ES-I3 (cell line): Measurements from ENCODE around the gene RERE.

Experiments used
- H3K36me3 ChIP-seq: 2 replicates; pipeline ENCODE4 v1.6.1; 2013; ENCODE audit warnings: mild to moderate bottlenecking, low read length, control low read depth, moderate library complexity; ENCODE audit not compliant: insufficient read depth
- H3K4me1 ChIP-seq: 2 replicates; pipeline ENCODE4 v1.6.1; 2013; ENCODE audit warnings: mild to moderate bottlenecking, control low read depth, low read length; ENCODE audit not compliant: insufficient read depth
- H3K9ac ChIP-seq: 2 replicates; pipeline ENCODE4 v1.6.1; 2013; ENCODE audit warnings: low read depth, mild to moderate bottlenecking, low read length, moderate library complexity
- H3K9me3 ChIP-seq: 2 replicates; pipeline ENCODE4 v1.6.1; 2013; ENCODE audit warnings: mild to moderate bottlenecking, low read length, moderate library complexity; ENCODE audit not compliant: control insufficient read depth, insufficient read depth

The RERE gene

GRCh38 chr1:8425781-8426161 is 391.7 kb downstream of the RERE start:
- no peaks in the 10 kb centered on the region for H3K9me3 ChIP-seq
- H3K36me3 ChIP-seq = no peaks in the 10 kb centered on the region
- peaks cover 20% of the 10 kb centered on the region for H3K4me1 ChIP-seq
- H3K9ac ChIP-seq = no peak overlapping the region

GRCh38 chr1:8425150-8425780 is 392.2 kb downstream of the RERE start:
- H3K4me1 ChIP-seq = peaks cover 21% of the 10 kb centered on the region
- no peaks in the 10 kb centered on the region for H3K9me3 ChIP-seq
- no peaks in the 10 kb centered on the region for H3K36me3 ChIP-seq
- no peak overlapping the region for H3K9ac ChIP-seq

- Histone ChIP-seq H3K4me1 (peaks cover 28% of the 10 kb centered on the region), H3K9ac (peak overlapping the region; percentile 77), H3K36me3 (no peaks in the 10 kb centered on the region), H3K9me3 (no peaks in the 10 kb centered on the region)
Observed at GRCh38 chr1:8424539-8425116, 392.8 kb downstream of the RERE start.

GRCh38 chr1:8423692-8424538 is 393.5 kb downstream of the RERE start:
- peak overlapping the region; percentile 84 for H3K9ac ChIP-seq
- H3K9me3 ChIP-seq = no peaks in the 10 kb centered on the region
- H3K4me1 ChIP-seq = peaks cover 30% of the 10 kb centered on the region
- H3K36me3 ChIP-seq = no peaks in the 10 kb centered on the region

GRCh38 chr1:8423269-8423691 is 394.2 kb downstream of the RERE start:
- peak overlapping the region; percentile 84 for H3K9ac ChIP-seq
- H3K36me3 ChIP-seq = no peaks in the 10 kb centered on the region
- H3K4me1 ChIP-seq = peaks cover 34% of the 10 kb centered on the region
- H3K9me3 ChIP-seq = no peaks in the 10 kb centered on the region

- H3K36me3 ChIP-seq = no peaks in the 10 kb centered on the region
- peaks cover 40% of the 10 kb centered on the region for H3K4me1 ChIP-seq
- peak overlapping the region; percentile 84 for H3K9ac ChIP-seq
- no peaks in the 10 kb centered on the region for H3K9me3 ChIP-seq
Observed at GRCh38 chr1:8422510-8423268, 394.8 kb downstream of the RERE start.

- Histone ChIP-seq H3K9me3 (no peaks in the 10 kb centered on the region), H3K9ac (no peak overlapping the region), H3K36me3 (peaks cover 2% of the 10 kb centered on the region), H3K4me1 (peaks cover 42% of the 10 kb centered on the region)
Observed at GRCh38 chr1:8421721-8422120, 395.7 kb downstream of the RERE start.

GRCh38 chr1:8420318-8420717 is 397.1 kb downstream of the RERE start:
- no peak overlapping the region for H3K9ac ChIP-seq
- H3K9me3 ChIP-seq = no peaks in the 10 kb centered on the region
- peaks cover 4% of the 10 kb centered on the region for H3K36me3 ChIP-seq
- H3K4me1 ChIP-seq = peaks cover 42% of the 10 kb centered on the region

GRCh38 chr1:8419861-8420260 is 397.6 kb downstream of the RERE start:
- no peaks in the 10 kb centered on the region for H3K9me3 ChIP-seq
- H3K36me3 ChIP-seq = peaks cover 4% of the 10 kb centered on the region
- peaks cover 38% of the 10 kb centered on the region for H3K4me1 ChIP-seq
- H3K9ac ChIP-seq = no peak overlapping the region

- no peaks in the 10 kb centered on the region for H3K9me3 ChIP-seq
- peaks cover 4% of the 10 kb centered on the region for H3K36me3 ChIP-seq
- peaks cover 33% of the 10 kb centered on the region for H3K4me1 ChIP-seq
- H3K9ac ChIP-seq = no peak overlapping the region
Observed at GRCh38 chr1:8419172-8419571, 398.3 kb downstream of the RERE start.

GRCh38 chr1:8418301-8418700 is 399.1 kb downstream of the RERE start:
- Histone ChIP-seq H3K9ac (no peak overlapping the region), H3K9me3 (no peaks in the 10 kb centered on the region), H3K36me3 (peaks cover 4% of the 10 kb centered on the region), H3K4me1 (peaks cover 33% of the 10 kb centered on the region)

- Histone ChIP-seq H3K9me3 (no peaks in the 10 kb centered on the region), H3K36me3 (peaks cover 4% of the 10 kb centered on the region), H3K9ac (no peak overlapping the region), H3K4me1 (peaks cover 33% of the 10 kb centered on the region)
Observed at GRCh38 chr1:8417625-8418024, 399.8 kb downstream of the RERE start.

GRCh38 chr1:8416881-8417280 is 400.6 kb downstream of the RERE start:
- Histone ChIP-seq H3K4me1 (peaks cover 32% of the 10 kb centered on the region), H3K9me3 (no peaks in the 10 kb centered on the region), H3K9ac (no peak overlapping the region), H3K36me3 (peaks cover 4% of the 10 kb centered on the region)

GRCh38 chr1:8415526-8416278 is 401.7 kb downstream of the RERE start:
- Histone ChIP-seq H3K9ac (no peak overlapping the region), H3K9me3 (no peaks in the 10 kb centered on the region), H3K36me3 (peaks cover 4% of the 10 kb centered on the region), H3K4me1 (peaks cover 28% of the 10 kb centered on the region)
